ENCODE results near the gene GDF15. TPM values are rescaled to one million over a fixed set of nuclear protein-coding genes. Genes with fewer than 3 reads are reported as not detected.
"Not testable (repeated sequence)": the region's sequence is repeated elsewhere in the genome, so short reads cannot be mapped to it uniquely, and the experiment has no call there.

Gene GDF15
- total RNA-seq, 1 experiment from 2014 or later = 425 TPM

- TF ChIP-seq, protein P1, sequence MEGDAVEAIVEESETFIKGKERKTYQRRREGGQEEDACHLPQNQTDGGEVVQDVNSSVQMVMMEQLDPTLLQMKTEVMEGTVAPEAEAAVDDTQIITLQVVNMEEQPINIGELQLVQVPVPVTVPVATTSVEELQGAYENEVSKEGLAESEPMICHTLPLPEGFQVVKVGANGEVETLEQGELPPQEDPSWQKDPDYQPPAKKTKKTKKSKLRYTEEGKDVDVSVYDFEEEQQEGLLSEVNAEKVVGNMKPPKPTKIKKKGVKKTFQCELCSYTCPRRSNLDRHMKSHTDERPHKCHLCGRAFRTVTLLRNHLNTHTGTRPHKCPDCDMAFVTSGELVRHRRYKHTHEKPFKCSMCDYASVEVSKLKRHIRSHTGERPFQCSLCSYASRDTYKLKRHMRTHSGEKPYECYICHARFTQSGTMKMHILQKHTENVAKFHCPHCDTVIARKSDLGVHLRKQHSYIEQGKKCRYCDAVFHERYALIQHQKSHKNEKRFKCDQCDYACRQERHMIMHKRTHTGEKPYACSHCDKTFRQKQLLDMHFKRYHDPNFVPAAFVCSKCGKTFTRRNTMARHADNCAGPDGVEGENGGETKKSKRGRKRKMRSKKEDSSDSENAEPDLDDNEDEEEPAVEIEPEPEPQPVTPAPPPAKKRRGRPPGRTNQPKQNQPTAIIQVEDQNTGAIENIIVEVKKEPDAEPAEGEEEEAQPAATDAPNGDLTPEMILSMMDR (IDR thresholded peaks at IDR 0.05 in 2 of 3, conservative IDR thresholded peaks at IDR 0.05 in 1 of 3; ENCODE audit: borderline replicate concordance in 1 of 3, insufficient read depth in 1 of 3, low read depth in 2 of 3, low read length in 2 of 3) = no peak
- TF ChIP-seq MAX (IDR thresholded peaks at IDR 0.05) (no peak), JUND (IDR thresholded peaks at IDR 0.05) (no peak), CEBPB (IDR thresholded peaks at IDR 0.05; ENCODE audit: low read depth) (no peak), SIN3A (IDR thresholded peaks at IDR 0.05; ENCODE audit: low read depth) (no peak), EGR1 (IDR thresholded peaks at IDR 0.05; ENCODE audit: low read depth) (no peak), EZH2 (IDR thresholded peaks at IDR 0.05) (no peak), ELF1 (IDR thresholded peaks at IDR 0.05; ENCODE audit: borderline replicate concordance, low read depth) (no peak), RAD21 (IDR thresholded peaks at IDR 0.05; ENCODE audit: low read depth) (no peak), SRF (IDR thresholded peaks at IDR 0.05; ENCODE audit: low read depth) (no peak)
Measured at GRCh38 chr19:18363787-18364186, 22.2 kb upstream of the GDF15 start (continued).

DNA sequence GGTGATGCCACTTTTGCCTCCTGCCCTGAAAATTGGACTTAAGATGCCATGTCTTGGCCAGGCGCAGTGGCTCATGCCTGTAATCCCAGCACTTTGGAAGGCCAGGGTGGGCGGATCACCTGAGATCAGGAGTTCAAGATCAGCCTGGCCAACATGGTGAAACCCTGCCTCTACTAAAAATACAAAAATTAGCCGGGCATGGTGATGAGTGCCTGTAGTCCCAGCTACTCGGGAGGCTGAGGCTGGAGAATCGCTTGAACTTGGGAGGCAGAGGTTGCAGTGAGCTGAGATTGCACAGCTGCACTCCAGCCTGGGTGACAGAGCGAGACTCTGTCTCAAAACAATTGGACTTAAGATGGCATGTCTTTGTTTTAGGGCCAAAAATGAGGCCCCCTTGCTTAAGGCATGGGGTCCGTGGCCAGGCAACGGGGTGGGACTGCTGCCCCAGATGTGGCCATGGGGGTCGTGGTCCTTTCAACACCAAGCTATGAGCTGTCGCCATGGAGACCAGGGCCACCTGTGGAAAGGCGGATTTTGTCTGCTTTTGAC, 21.6 kb upstream of the GDF15 start:
- H2AFZ ChIP-seq (ENCODE audit: low read depth, low read length, poor library complexity, severe bottlenecking); intact Hi-C loops (cut with micrococcal nuclease); H3K9me3 ChIP-seq (ENCODE audit: control insufficient read depth in 1 of 2, insufficient read depth in 1 of 2, low read depth in 1 of 2, low read length in 2 of 2); H4K20me1 ChIP-seq (ENCODE audit: insufficient read depth); H3K27me3 ChIP-seq (ENCODE audit: insufficient read depth, low read length); H3K79me2 ChIP-seq (ENCODE audit: insufficient read depth, low read length); RAD21 ChIA-PET (ENCODE audit: low non-redundant PET in 1 of 2, low total read pairs in 2 of 2, uncharacterized antibody in 2 of 2, unreplicated experiment in 2 of 2); H3K36me3 ChIP-seq (ENCODE audit: control insufficient read depth in 1 of 2, insufficient read depth in 2 of 2, low read length in 2 of 2); H3K9me2 ChIP-seq (ENCODE audit: insufficient read depth); DNase-seq (ENCODE audit: low read depth, low spot score): not testable (repeated sequence)
- H3K4me2 ChIP-seq (ENCODE audit: low read length) = peak overlapping the region; percentile 64
- H3K9ac ChIP-seq (ENCODE audit: low read length) = peak overlapping the region; percentile 63
- ATAC-seq = peak; percentile 34
- peak overlapping the region in 1 of 2 experiments; percentile 22; a peak in 2 of 4 replicates for H3K4me3 ChIP-seq (replicated peaks in 1 of 2; ENCODE audit: low read depth in 1 of 2, low read length in 2 of 2)
- CTCF ChIA-PET = interaction anchor here (0.7 to 1.1 kb wide), 3 partner anchors 22 to 85 kb away, joined by 3 to 5 read pairs (median 3); partner anchors contain the start of gene GDF15
- POLR2A ChIA-PET = interaction anchor here (0.9 to 9.1 kb wide), 7 partner anchors 9 to 84 kb away, joined by 3 to 58 read pairs (median 5); partner anchors contain the start of gene GDF15
- H3K4me1 ChIP-seq (ENCODE audit: control insufficient read depth in 1 of 2, insufficient read depth in 2 of 2, low read length in 2 of 2) = peaks cover 51 to 66% of the 10 kb centered on the region in 2 experiments
- peak overlapping the region; percentile 99 for H3K27ac ChIP-seq (ENCODE audit: low read depth, low read length)
- TSS peak; percentile 98 for BruUV-seq (replicated peaks)

Measured in HCT116 (cell line).